Measurements from ENCODE around the gene RNF148. TPM values are rescaled to one million over a fixed set of nuclear protein-coding genes. Genes with fewer than 3 reads are reported as not detected.
"Not testable (repeated sequence)": the region's sequence is repeated elsewhere in the genome, so short reads cannot be mapped to it uniquely, and the experiment has no call there.

RNF148 gene
- total RNA-seq, 2 experiments from 2014 or later: not detected

GRCh38 chr7:122682815-122683550, 19.7 kb downstream of the RNF148 start:
- no peak overlapping the region for H3K4me3 Mint-ChIP-seq
- H3K9me3 Mint-ChIP-seq: peaks cover 3% of the 10 kb centered on the region
- CTCF ChIA-PET: no interaction called here
- no peak overlapping the region for H3K27ac Mint-ChIP-seq
- no peak for DNase-seq
- no peaks in the 10 kb centered on the region for H3K36me3 Mint-ChIP-seq (ENCODE audit: low read depth)
- POLR2A ChIA-PET: no interaction called here
- no peaks in the 10 kb centered on the region for H3K27me3 Mint-ChIP-seq
- H3K4me1 Mint-ChIP-seq: no peaks in the 10 kb centered on the region

- DNase-seq; H3K27me3 Mint-ChIP-seq; H3K4me3 Mint-ChIP-seq; H3K9me3 Mint-ChIP-seq; H3K4me1 Mint-ChIP-seq; H3K36me3 Mint-ChIP-seq (ENCODE audit: low read depth); POLR2A ChIA-PET; CTCF ChIA-PET; H3K27ac Mint-ChIP-seq: not testable (repeated sequence)
These were observed 21.5 kb downstream of the RNF148 start for GRCh38 chr7:122681186-122681585.

GRCh38 chr7:122679813-122680212, 22.9 kb downstream of the RNF148 start:
- Mint-ChIP-seq H3K9me3 (peaks cover 3% of the 10 kb centered on the region), H3K4me1 (no peaks in the 10 kb centered on the region), H3K27me3 (no peaks in the 10 kb centered on the region), H3K36me3 (ENCODE audit: low read depth) (no peaks in the 10 kb centered on the region), H3K4me3 (no peak overlapping the region), H3K27ac (no peak overlapping the region)
- DNase-seq: no peak
- POLR2A ChIA-PET: no interaction called here
- CTCF ChIA-PET: no interaction called here

GRCh38 chr7:122679269-122679709, 23.4 kb downstream of the RNF148 start:
- H3K27me3 Mint-ChIP-seq; POLR2A ChIA-PET; CTCF ChIA-PET; H3K4me1 Mint-ChIP-seq; H3K9me3 Mint-ChIP-seq; H3K36me3 Mint-ChIP-seq (ENCODE audit: low read depth); H3K4me3 Mint-ChIP-seq; H3K27ac Mint-ChIP-seq; DNase-seq: not testable (repeated sequence)

GRCh38 chr7:122677149-122677548, 25.6 kb downstream of the RNF148 start:
- CTCF ChIA-PET: no interaction called here

GRCh38 chr7:122676466-122676865, 26.3 kb downstream of the RNF148 start:
- Mint-ChIP-seq H3K27ac (no peak overlapping the region), H3K36me3 (ENCODE audit: low read depth) (no peaks in the 10 kb centered on the region), H3K4me1 (no peaks in the 10 kb centered on the region), H3K4me3 (no peak overlapping the region), H3K9me3 (peaks cover 15% of the 10 kb centered on the region), H3K27me3 (no peaks in the 10 kb centered on the region)
- no peak for DNase-seq
- CTCF ChIA-PET: no interaction called here
- POLR2A ChIA-PET: no interaction called here

More at GRCh38 chr7:122677149-122677548, 25.6 kb downstream of the RNF148 start:
- Mint-ChIP-seq H3K4me3 (no peak overlapping the region), H3K27me3 (no peaks in the 10 kb centered on the region), H3K9me3 (peaks cover 12% of the 10 kb centered on the region), H3K4me1 (no peaks in the 10 kb centered on the region), H3K27ac (no peak overlapping the region), H3K36me3 (ENCODE audit: low read depth) (no peaks in the 10 kb centered on the region)
- DNase-seq: no peak
- POLR2A ChIA-PET: no interaction called here

- CTCF ChIA-PET: no interaction called here
These were observed 27.1 kb downstream of the RNF148 start for GRCh38 chr7:122675621-122676020.

GRCh38 chr7:122675011-122675410, 27.7 kb downstream of the RNF148 start:
- no peak overlapping the region for H3K27ac Mint-ChIP-seq
- no peaks in the 10 kb centered on the region for H3K27me3 Mint-ChIP-seq
- H3K4me1 Mint-ChIP-seq: no peaks in the 10 kb centered on the region
- no peak for DNase-seq
- peaks cover 16% of the 10 kb centered on the region for H3K9me3 Mint-ChIP-seq
- H3K36me3 Mint-ChIP-seq (ENCODE audit: low read depth): no peaks in the 10 kb centered on the region
- ChIA-PET POLR2A (no interaction called here), CTCF (no interaction called here)
- no peak overlapping the region for H3K4me3 Mint-ChIP-seq

More at GRCh38 chr7:122675621-122676020, 27.1 kb downstream of the RNF148 start:
- no peak for DNase-seq
- H3K36me3 Mint-ChIP-seq (ENCODE audit: low read depth): no peaks in the 10 kb centered on the region
- POLR2A ChIA-PET: no interaction called here
- no peak overlapping the region for H3K27ac Mint-ChIP-seq
- peaks cover 16% of the 10 kb centered on the region for H3K9me3 Mint-ChIP-seq
- H3K27me3 Mint-ChIP-seq: no peaks in the 10 kb centered on the region
- no peaks in the 10 kb centered on the region for H3K4me1 Mint-ChIP-seq
- H3K4me3 Mint-ChIP-seq: no peak overlapping the region

- Mint-ChIP-seq H3K4me3 (no peak overlapping the region), H3K9me3 (peaks cover 20% of the 10 kb centered on the region), H3K27ac (no peak overlapping the region), H3K4me1 (no peaks in the 10 kb centered on the region), H3K36me3 (ENCODE audit: low read depth) (no peaks in the 10 kb centered on the region), H3K27me3 (no peaks in the 10 kb centered on the region)
- ChIA-PET CTCF (no interaction called here), POLR2A (no interaction called here)
- DNase-seq: no peak
These were observed 28.2 kb downstream of the RNF148 start for GRCh38 chr7:122674502-122674901.

GRCh38 chr7:122673951-122674350, 28.8 kb downstream of the RNF148 start:
- no peaks in the 10 kb centered on the region for H3K36me3 Mint-ChIP-seq (ENCODE audit: low read depth)
- CTCF ChIA-PET: no interaction called here
- no peak for DNase-seq
- H3K9me3 Mint-ChIP-seq: peaks cover 18% of the 10 kb centered on the region
- POLR2A ChIA-PET: no interaction called here
- no peaks in the 10 kb centered on the region for H3K4me1 Mint-ChIP-seq
- no peaks in the 10 kb centered on the region for H3K27me3 Mint-ChIP-seq
- H3K4me3 Mint-ChIP-seq: no peak overlapping the region
- no peak overlapping the region for H3K27ac Mint-ChIP-seq

- POLR2A ChIA-PET: no interaction called here
- no peak for DNase-seq
- H3K36me3 Mint-ChIP-seq (ENCODE audit: low read depth): no peaks in the 10 kb centered on the region
- CTCF ChIA-PET: no interaction called here
- H3K4me1 Mint-ChIP-seq: no peaks in the 10 kb centered on the region
- no peak overlapping the region for H3K27ac Mint-ChIP-seq
- H3K27me3 Mint-ChIP-seq: no peaks in the 10 kb centered on the region
- H3K9me3 Mint-ChIP-seq: peaks cover 23% of the 10 kb centered on the region
- H3K4me3 Mint-ChIP-seq: no peak overlapping the region
These were observed 30.2 kb downstream of the RNF148 start for GRCh38 chr7:122672536-122672935.

- H3K4me1 Mint-ChIP-seq: no peaks in the 10 kb centered on the region
- no peaks in the 10 kb centered on the region for H3K27me3 Mint-ChIP-seq
- POLR2A ChIA-PET: no interaction called here
- no peaks in the 10 kb centered on the region for H3K36me3 Mint-ChIP-seq (ENCODE audit: low read depth)
- CTCF ChIA-PET: interaction anchor here (0.7 kb wide), 2 partner anchors 463 to 770 kb away, joined by 3 read pairs; no protein-coding TSS in a partner anchor
- no peak overlapping the region for H3K4me3 Mint-ChIP-seq
- peaks cover 10% of the 10 kb centered on the region for H3K9me3 Mint-ChIP-seq
- H3K27ac Mint-ChIP-seq: no peak overlapping the region
- DNase-seq: no peak
These were observed 39.0 kb downstream of the RNF148 start for GRCh38 chr7:122663733-122664132.

GRCh38 chr7:122658856-122659255, 43.9 kb downstream of the RNF148 start:
- no peak overlapping the region for H3K27ac Mint-ChIP-seq
- POLR2A ChIA-PET: no interaction called here
- no peaks in the 10 kb centered on the region for H3K36me3 Mint-ChIP-seq (ENCODE audit: low read depth)
- H3K27me3 Mint-ChIP-seq: no peaks in the 10 kb centered on the region
- H3K4me3 Mint-ChIP-seq: no peak overlapping the region
- peaks cover 7% of the 10 kb centered on the region for H3K9me3 Mint-ChIP-seq
- no peaks in the 10 kb centered on the region for H3K4me1 Mint-ChIP-seq
- CTCF ChIA-PET: no interaction called here
- DNase-seq: no peak

- no peak for DNase-seq
- no peak overlapping the region for H3K27ac Mint-ChIP-seq
- POLR2A ChIA-PET: no interaction called here
- H3K27me3 Mint-ChIP-seq: no peaks in the 10 kb centered on the region
- H3K4me3 Mint-ChIP-seq: no peak overlapping the region
- no peaks in the 10 kb centered on the region for H3K36me3 Mint-ChIP-seq (ENCODE audit: low read depth)
- H3K4me1 Mint-ChIP-seq: no peaks in the 10 kb centered on the region
- peaks cover 4% of the 10 kb centered on the region for H3K9me3 Mint-ChIP-seq
- CTCF ChIA-PET: no interaction called here
These were observed 49.0 kb downstream of the RNF148 start for GRCh38 chr7:122653685-122654084.

Data from activated CD4-positive, alpha-beta memory T cell treated with anti-CD3 and anti-CD28 coated beads, Interleukin-2, amount 10 ng/mL, durations not matched to agents 7 days and 5 days (primary cell).